Transverse colon (tissue), 3 donors: ENCODE data around the gene LRSAM1.

Experiments
- POLR2A ChIP-seq: fragments of 450-650 bp; IDR thresholded peaks from one replicate; pipeline ENCODE4 v1.6.1; 2016; ENCODE audit warnings: antibody characterized with exemption, mild to moderate bottlenecking, moderate library complexity
- TF ChIP-seq, protein P1 (sequence below), 5 experiments: fragments of 200-600 bp in 3 of 5; fragments of 450-650 bp in 2 of 5; sonication (generic) in 3 of 5; IDR thresholded peaks; 1 replicate in 2 of 5; 2 replicates in 3 of 5; pipeline ENCODE4 v1.5.1; 2016 to 2017; ENCODE audit warnings: antibody characterized with exemption in 5 of 5, inconsistent platforms in 3 of 5, mild to moderate bottlenecking in 2 of 5, moderate library complexity in 1 of 5

DNA sequence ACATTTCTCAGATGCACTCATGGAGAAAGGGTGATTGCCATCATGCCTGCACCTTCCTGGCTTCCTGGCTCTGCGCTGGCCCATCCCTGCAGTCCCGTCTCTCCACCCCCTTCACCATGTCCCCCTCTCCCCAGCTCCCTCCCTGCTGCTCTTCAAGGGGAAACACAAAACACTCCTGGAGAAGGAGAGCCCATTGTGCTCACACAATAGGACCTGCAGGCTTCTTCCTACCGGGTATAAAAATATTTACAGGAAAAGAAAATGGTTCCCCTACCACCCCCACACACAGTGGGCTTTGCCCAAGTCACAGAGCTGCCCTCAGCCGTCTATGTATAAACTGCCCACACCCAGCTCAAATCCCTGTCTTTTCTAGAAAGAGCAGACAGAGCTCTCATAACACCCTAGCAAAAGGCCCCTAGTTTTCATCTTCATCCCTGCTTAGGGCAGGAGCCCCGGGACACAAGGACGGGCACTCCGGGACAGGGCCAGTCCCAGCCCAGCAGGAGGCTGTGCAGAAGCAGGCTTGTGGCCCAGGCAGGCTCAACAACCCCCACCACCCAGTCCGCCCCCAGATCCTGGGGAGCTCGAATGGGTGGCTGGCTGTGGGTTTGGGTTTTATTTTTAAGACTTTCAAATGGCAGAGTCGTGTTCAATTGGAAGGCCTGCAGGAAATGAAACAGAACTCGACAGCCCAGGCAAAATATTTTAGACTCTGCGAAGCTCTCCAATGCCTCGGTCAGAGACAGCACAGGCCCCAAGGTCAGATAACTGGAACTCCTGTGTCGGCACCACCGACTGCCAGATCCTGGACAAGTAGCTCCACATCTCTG is 77.3 kb downstream of the LRSAM1 start:
- no peak for TF ChIP-seq POLR2A
- TF ChIP-seq, protein P1, sequence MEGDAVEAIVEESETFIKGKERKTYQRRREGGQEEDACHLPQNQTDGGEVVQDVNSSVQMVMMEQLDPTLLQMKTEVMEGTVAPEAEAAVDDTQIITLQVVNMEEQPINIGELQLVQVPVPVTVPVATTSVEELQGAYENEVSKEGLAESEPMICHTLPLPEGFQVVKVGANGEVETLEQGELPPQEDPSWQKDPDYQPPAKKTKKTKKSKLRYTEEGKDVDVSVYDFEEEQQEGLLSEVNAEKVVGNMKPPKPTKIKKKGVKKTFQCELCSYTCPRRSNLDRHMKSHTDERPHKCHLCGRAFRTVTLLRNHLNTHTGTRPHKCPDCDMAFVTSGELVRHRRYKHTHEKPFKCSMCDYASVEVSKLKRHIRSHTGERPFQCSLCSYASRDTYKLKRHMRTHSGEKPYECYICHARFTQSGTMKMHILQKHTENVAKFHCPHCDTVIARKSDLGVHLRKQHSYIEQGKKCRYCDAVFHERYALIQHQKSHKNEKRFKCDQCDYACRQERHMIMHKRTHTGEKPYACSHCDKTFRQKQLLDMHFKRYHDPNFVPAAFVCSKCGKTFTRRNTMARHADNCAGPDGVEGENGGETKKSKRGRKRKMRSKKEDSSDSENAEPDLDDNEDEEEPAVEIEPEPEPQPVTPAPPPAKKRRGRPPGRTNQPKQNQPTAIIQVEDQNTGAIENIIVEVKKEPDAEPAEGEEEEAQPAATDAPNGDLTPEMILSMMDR (IDR thresholded peaks at IDR 0.05) = no peak
